Sigmoid colon (tissue), 4 donors: Measurements from ENCODE around the gene CNRIP1.

Source experiments
- EP300 ChIP-seq, 4 donors: sonication (generic); formaldehyde crosslinking; IDR thresholded peaks; one replicate each; pipeline ENCODE4 v1.6.1; 2017; ENCODE audit warnings: antibody characterized with exemption in 4 of 4
- POLR2A ChIP-seq, 2 donors: fragments of 450-650 bp; IDR thresholded peaks; one replicate each; pipeline ENCODE4 v1.6.1; 2016; ENCODE audit warnings: antibody characterized with exemption in 2 of 2, mild to moderate bottlenecking in 2 of 2, moderate library complexity in 2 of 2
- POLR2AphosphoS5 ChIP-seq, 4 donors: sonication (generic); formaldehyde crosslinking; IDR thresholded peaks; one replicate each; pipeline ENCODE4 v1.6.1; 2017; ENCODE audit warnings: antibody characterized with exemption in 4 of 4
- TF ChIP-seq, protein P1 (sequence below), 4 experiments: fragments of 450-650 bp in 3 of 4; fragments of 200-600 bp in 1 of 4; IDR thresholded peaks; one replicate each; pipeline ENCODE4 v1.5.1; 2016 to 2019; ENCODE audit warnings: antibody characterized with exemption in 4 of 4, mild to moderate bottlenecking in 3 of 4, moderate library complexity in 2 of 4

DNA sequence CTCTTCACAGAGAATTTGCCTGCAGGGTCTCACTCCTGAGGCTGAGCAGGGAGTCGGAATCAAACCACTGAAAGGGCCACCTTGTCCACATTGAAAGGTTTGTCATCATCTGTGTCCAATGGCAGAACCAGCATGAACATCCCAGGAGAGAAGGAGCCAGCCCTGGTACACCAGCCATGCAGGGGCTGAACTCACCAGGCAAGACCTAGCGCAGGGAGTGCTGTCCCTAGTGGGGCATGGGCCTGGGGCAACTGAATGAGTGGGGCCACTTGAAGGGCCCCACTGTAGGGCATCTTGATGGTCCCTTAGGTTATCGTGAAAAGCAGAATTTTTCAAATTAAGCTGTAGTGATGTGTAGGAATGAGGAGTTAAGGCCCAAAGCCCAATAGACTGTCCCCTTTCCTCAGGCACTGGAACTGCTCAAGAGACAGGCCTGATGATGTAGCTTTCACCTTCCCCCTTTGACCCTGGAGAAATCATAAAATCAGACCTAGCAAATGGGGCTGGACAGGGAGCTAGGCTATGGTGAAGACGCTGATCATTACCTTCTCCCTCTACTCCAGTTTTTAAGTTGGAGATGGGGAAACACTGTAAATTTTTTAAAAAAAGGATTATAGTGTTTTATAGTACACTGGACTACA, 37.0 kb upstream of the CNRIP1 start:
- TF ChIP-seq, protein P1, sequence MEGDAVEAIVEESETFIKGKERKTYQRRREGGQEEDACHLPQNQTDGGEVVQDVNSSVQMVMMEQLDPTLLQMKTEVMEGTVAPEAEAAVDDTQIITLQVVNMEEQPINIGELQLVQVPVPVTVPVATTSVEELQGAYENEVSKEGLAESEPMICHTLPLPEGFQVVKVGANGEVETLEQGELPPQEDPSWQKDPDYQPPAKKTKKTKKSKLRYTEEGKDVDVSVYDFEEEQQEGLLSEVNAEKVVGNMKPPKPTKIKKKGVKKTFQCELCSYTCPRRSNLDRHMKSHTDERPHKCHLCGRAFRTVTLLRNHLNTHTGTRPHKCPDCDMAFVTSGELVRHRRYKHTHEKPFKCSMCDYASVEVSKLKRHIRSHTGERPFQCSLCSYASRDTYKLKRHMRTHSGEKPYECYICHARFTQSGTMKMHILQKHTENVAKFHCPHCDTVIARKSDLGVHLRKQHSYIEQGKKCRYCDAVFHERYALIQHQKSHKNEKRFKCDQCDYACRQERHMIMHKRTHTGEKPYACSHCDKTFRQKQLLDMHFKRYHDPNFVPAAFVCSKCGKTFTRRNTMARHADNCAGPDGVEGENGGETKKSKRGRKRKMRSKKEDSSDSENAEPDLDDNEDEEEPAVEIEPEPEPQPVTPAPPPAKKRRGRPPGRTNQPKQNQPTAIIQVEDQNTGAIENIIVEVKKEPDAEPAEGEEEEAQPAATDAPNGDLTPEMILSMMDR (IDR thresholded peaks at IDR 0.05), result no peak
- TF ChIP-seq POLR2AphosphoS5 (IDR thresholded peaks at IDR 0.05), result no peak
- TF ChIP-seq POLR2A (IDR thresholded peaks at IDR 0.05), result no peak
- TF ChIP-seq EP300 (IDR thresholded peaks at IDR 0.05), result no peak
